Transverse colon (tissue), 4 donors: ENCODE data around the gene WWC1. TPM values are rescaled to one million over a fixed set of nuclear protein-coding genes. Genes with fewer than 3 reads are reported as not detected.

Source experiments
- DNase-seq: peaks from one replicate; pipeline ENCODE4 v3.0.0-alpha.2; 2019
- H3K27ac ChIP-seq, 4 donors: fragments of 200-600 bp; sonication (generic); 2 replicates each; pipeline ENCODE4 v1.5.1; 2016 to 2018; ENCODE audit warnings: inconsistent platforms in 4 of 4
- H3K27me3 ChIP-seq: fragments of 200-600 bp; sonication (generic); 2 replicates; pipeline ENCODE4 v1.5.1; 2017; ENCODE audit warnings: inconsistent platforms
- H3K36me3 ChIP-seq, 4 donors: fragments of 200-600 bp; sonication (generic); 2 replicates each; pipeline ENCODE4 v1.5.1; 2017 to 2019; ENCODE audit warnings: inconsistent platforms in 4 of 4
- H3K4me1 ChIP-seq, 4 donors: fragments of 200-600 bp; sonication (generic); 2 replicates each; pipeline ENCODE4 v1.5.1; 2017 to 2020; ENCODE audit warnings: inconsistent platforms in 4 of 4
- H3K4me3 ChIP-seq, 4 donors: fragments of 200-600 bp; sonication (generic); 1 replicate in 1 of 4; 2 replicates in 3 of 4; pipeline versions ENCODE4 v1.5.1 to v1.6.1; 2017 to 2019; ENCODE audit warnings: inconsistent platforms in 4 of 4
- H3K9me3 ChIP-seq, 2 donors: fragments of 200-600 bp; sonication (generic); 2 replicates each; pipeline ENCODE4 v1.5.1; 2017 to 2019; ENCODE audit warnings: inconsistent platforms in 2 of 2
- CTCF ChIP-seq, 5 experiments: fragments of 200-600 bp in 3 of 5; fragments of 450-650 bp in 2 of 5; sonication (generic) in 3 of 5; IDR thresholded peaks; 1 replicate in 2 of 5; 2 replicates in 3 of 5; pipeline ENCODE4 v1.5.1; 2016 to 2017; ENCODE audit warnings: antibody characterized with exemption in 5 of 5, inconsistent platforms in 3 of 5, mild to moderate bottlenecking in 2 of 5, moderate library complexity in 1 of 5
- EP300 ChIP-seq: sonication (generic); formaldehyde crosslinking; IDR thresholded peaks from one replicate; pipeline ENCODE4 v1.6.1; 2017; ENCODE audit warnings: antibody characterized with exemption, low read depth
- POLR2A ChIP-seq: fragments of 450-650 bp; IDR thresholded peaks from one replicate; pipeline ENCODE4 v1.6.1; 2016; ENCODE audit warnings: antibody characterized with exemption, mild to moderate bottlenecking, moderate library complexity
- POLR2AphosphoS5 ChIP-seq, 3 donors: sonication (generic); formaldehyde crosslinking; IDR thresholded peaks; one replicate each; pipeline ENCODE4 v1.6.1; 2016; ENCODE audit warnings: antibody characterized with exemption in 3 of 3
- WGBS, 2 donors: methylation state at CpG; one replicate each; pipeline ENCODE4 v1.1.5; 2018; ENCODE audit warnings: low coverage in 1 of 2; 5-methylcytosine and 5-hydroxymethylcytosine counted together
- in situ Hi-C, 4 donors: fragments of 200-750 bp; cut with MboI; loops; one replicate each; pipeline versions ENCODE4 v1.15.0 to v1.15.1; 2017; ENCODE audit warnings: low sequenced_read_pairs in 3 of 4, low pct_ligation_motif_present in 1 of 4, low pct_unique_long_range_greater_than_20kb in 1 of 4
- intact Hi-C: fragments of 100-400 bp; cut with DNase I; formaldehyde crosslinking; loops from one replicate; pipeline ENCODE4 v1.15.1; 2023; ENCODE audit warnings: low total_unique reads
- total RNA-seq, 4 donors: library from RNA; depleted of rRNA; stranded (reverse); fragments of >200 nt; gene quantifications; one replicate each; pipeline ENCODE4 v1.1.0, GENCODE V29; 2016

The WWC1 gene
- 10 to 100 TPM; 10.1 to 34.8 (median 16.8) TPM for total RNA-seq

GRCh38 chr5:168291342-168291963 lies at the start of gene WWC1:
Gene WWC1 (plus strand): TSS chr5:168291645. CDS start chr5:168292153, 508 bp downstream.
- in situ Hi-C loops (loop anchor here in 1 of 4 donors (25.0 kb wide), 1 partner anchor 371 kb away; no protein-coding TSS in a partner anchor), intact Hi-C loops (no loop called here)
- DNase-seq, result peak; percentile 91
- no peaks in the 10 kb centered on the region for H3K9me3 ChIP-seq
- peak within 1 kb of the TSS; percentile 58 to 79 (median 68) for H3K27ac ChIP-seq
- TF ChIP-seq POLR2A (peak; percentile 63), POLR2AphosphoS5 (IDR thresholded peaks at IDR 0.05) (peak; percentile 74 to 91 (median 84)), CTCF (IDR thresholded peaks at IDR 0.05) (peak in 4 of 5 experiments; percentile 24 to 60 (median 38)), EP300 (no peak)
- H3K4me3 ChIP-seq, result peak within 1 kb of the TSS; percentile 26 to 70 (median 58)
- 0% methylated on average over 3 to 4 of the region's 77 CpGs for WGBS, 2 donors
- H3K27me3 ChIP-seq, result peaks cover 31% of the 10 kb centered on the region
- peaks cover 3 to 24% (median 14%) of the 10 kb centered on the region in 4 donors for H3K4me1 ChIP-seq
- no peaks in the 10 kb centered on the region for H3K36me3 ChIP-seq

- Histone ChIP-seq H3K27ac (no peak overlapping the region), H3K4me1 (no peaks in the 10 kb centered on the region), H3K27me3 (no peaks in the 10 kb centered on the region), H3K36me3 (no peaks in the 10 kb centered on the region), H3K4me3 (no peak overlapping the region), H3K9me3 (no peaks in the 10 kb centered on the region)
- in situ Hi-C loops (no loop called here), intact Hi-C loops (no loop called here)
- DNase-seq, result no peak
- WGBS, 2 donors, result 76 to 78% methylated on average over 8 to 13 of the region's 13 CpGs
- no peak for TF ChIP-seq CTCF (IDR thresholded peaks at IDR 0.05)
- no peak for TF ChIP-seq EP300
- no peak for TF ChIP-seq POLR2AphosphoS5 (IDR thresholded peaks at IDR 0.05)
- no peak for TF ChIP-seq POLR2A
These were observed 46.4 kb upstream of the WWC1 start for GRCh38 chr5:168244838-168245559.

- in situ Hi-C loops, result loop anchor here in 1 of 4 donors (25.0 kb wide), 1 partner anchor 187 kb away; no protein-coding TSS in a partner anchor
- H3K9me3 ChIP-seq, result no peaks in the 10 kb centered on the region
- DNase-seq, result no peak
- no peaks in the 10 kb centered on the region for H3K36me3 ChIP-seq
- TF ChIP-seq CTCF (IDR thresholded peaks at IDR 0.05), result no peak
- no peak for TF ChIP-seq POLR2A
- TF ChIP-seq POLR2AphosphoS5 (IDR thresholded peaks at IDR 0.05), result no peak
- no peak for TF ChIP-seq EP300
- H3K27me3 ChIP-seq, result no peaks in the 10 kb centered on the region
- H3K27ac ChIP-seq, result no peak overlapping the region
- H3K4me1 ChIP-seq, result no peaks in the 10 kb centered on the region
- no peak overlapping the region for H3K4me3 ChIP-seq
- intact Hi-C loops, result no loop called here
These were observed 41.5 kb upstream of the WWC1 start for GRCh38 chr5:168249923-168250322.

GRCh38 chr5:168251259-168251658 lies 40.2 kb upstream of the WWC1 start:
- H3K4me3 ChIP-seq, result no peak overlapping the region
- no peak overlapping the region for H3K27ac ChIP-seq
- DNase-seq, result no peak
- in situ Hi-C loops (loop anchor here in 1 of 4 donors (25.0 kb wide), 1 partner anchor 186 kb away; no protein-coding TSS in a partner anchor), intact Hi-C loops (no loop called here)
- H3K4me1 ChIP-seq, result no peaks in the 10 kb centered on the region
- H3K27me3 ChIP-seq, result no peaks in the 10 kb centered on the region
- TF ChIP-seq EP300 (no peak), POLR2A (no peak), CTCF (IDR thresholded peaks at IDR 0.05) (no peak), POLR2AphosphoS5 (IDR thresholded peaks at IDR 0.05) (no peak)
- H3K9me3 ChIP-seq, result no peaks in the 10 kb centered on the region
- H3K36me3 ChIP-seq, result no peaks in the 10 kb centered on the region
- 67 to 90% methylated on average over 2 to 7 of the region's 7 CpGs for WGBS, 2 donors
